Thyroid gland (tissue), 4 donors: ENCODE data around the gene ZNF804B.

ENCODE experiments used
- CTCF ChIP-seq, 6 experiments: fragments of 200-600 bp in 3 of 6; fragments of 450-650 bp in 3 of 6; sonication (generic) in 3 of 6; IDR thresholded peaks; one replicate each; pipeline ENCODE4 v1.5.1; 2016 to 2019; ENCODE audit warnings: antibody characterized with exemption in 6 of 6, mild to moderate bottlenecking in 2 of 6, inconsistent platforms in 1 of 6, moderate library complexity in 1 of 6
- POLR2A ChIP-seq, 2 donors: fragments of 450-650 bp; IDR thresholded peaks; one replicate each; pipeline ENCODE4 v1.6.1; 2017; ENCODE audit warnings: antibody characterized with exemption in 2 of 2, mild to moderate bottlenecking in 2 of 2, moderate library complexity in 1 of 2

- TF ChIP-seq POLR2A (IDR thresholded peaks at IDR 0.05) (no peak), CTCF (IDR thresholded peaks at IDR 0.05) (no peak)
Observed at GRCh38 chr7:89123871-89124270, 364.4 kb downstream of the ZNF804B start.
